Loucy (cell line): ENCODE results near the gene WNK2.

Source experiments
- EZH2phosphoT487 ChIP-seq: fragments of 200-600 bp; IDR thresholded peaks from 2 replicates; pipeline ENCODE4 v1.6.1; 2018; ENCODE audit warnings: antibody characterized with exemption, mild to moderate bottlenecking, moderate library complexity, borderline replicate concordance
- TF ChIP-seq, protein P1 (sequence below): fragments of 200-600 bp; sonication (generic); conservative IDR thresholded peaks from 2 replicates; pipeline ENCODE4 v1.5.1; 2014; ENCODE audit warnings: mild to moderate bottlenecking, antibody characterized with exemption, low read length

DNA sequence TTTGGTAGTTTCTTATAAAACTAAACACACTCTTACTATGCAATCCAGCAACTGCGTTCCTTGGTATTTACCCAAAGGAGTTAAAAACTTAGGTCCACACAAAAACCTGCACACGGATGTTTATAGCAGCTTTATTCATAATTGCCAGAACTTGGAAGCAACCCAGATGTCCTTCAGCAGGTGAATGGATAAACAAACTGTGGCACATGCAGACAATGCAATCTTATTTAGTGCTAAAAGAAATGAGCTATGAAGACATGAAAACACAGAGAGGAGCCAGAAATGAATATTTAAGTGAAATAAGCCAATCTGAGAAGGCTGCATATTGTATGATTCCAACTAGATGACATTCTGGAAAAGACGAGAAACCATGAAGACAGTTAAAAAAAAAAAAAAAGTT lies 10.7 kb downstream of the WNK2 start:
- TF ChIP-seq, protein P1, sequence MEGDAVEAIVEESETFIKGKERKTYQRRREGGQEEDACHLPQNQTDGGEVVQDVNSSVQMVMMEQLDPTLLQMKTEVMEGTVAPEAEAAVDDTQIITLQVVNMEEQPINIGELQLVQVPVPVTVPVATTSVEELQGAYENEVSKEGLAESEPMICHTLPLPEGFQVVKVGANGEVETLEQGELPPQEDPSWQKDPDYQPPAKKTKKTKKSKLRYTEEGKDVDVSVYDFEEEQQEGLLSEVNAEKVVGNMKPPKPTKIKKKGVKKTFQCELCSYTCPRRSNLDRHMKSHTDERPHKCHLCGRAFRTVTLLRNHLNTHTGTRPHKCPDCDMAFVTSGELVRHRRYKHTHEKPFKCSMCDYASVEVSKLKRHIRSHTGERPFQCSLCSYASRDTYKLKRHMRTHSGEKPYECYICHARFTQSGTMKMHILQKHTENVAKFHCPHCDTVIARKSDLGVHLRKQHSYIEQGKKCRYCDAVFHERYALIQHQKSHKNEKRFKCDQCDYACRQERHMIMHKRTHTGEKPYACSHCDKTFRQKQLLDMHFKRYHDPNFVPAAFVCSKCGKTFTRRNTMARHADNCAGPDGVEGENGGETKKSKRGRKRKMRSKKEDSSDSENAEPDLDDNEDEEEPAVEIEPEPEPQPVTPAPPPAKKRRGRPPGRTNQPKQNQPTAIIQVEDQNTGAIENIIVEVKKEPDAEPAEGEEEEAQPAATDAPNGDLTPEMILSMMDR, result no peak
- no peak for TF ChIP-seq EZH2phosphoT487
